Measurements from ENCODE around the gene NR1D1.
A peak's percentile ranks its signal among the peaks of the same experiment; 100 is the strongest.

NR1D1 gene

GRCh38 chr17:40111221-40112128 lies 11.1 kb upstream of the NR1D1 start:
- peak; percentile 53 for DNase-seq (ENCODE audit: low read depth)

DNA sequence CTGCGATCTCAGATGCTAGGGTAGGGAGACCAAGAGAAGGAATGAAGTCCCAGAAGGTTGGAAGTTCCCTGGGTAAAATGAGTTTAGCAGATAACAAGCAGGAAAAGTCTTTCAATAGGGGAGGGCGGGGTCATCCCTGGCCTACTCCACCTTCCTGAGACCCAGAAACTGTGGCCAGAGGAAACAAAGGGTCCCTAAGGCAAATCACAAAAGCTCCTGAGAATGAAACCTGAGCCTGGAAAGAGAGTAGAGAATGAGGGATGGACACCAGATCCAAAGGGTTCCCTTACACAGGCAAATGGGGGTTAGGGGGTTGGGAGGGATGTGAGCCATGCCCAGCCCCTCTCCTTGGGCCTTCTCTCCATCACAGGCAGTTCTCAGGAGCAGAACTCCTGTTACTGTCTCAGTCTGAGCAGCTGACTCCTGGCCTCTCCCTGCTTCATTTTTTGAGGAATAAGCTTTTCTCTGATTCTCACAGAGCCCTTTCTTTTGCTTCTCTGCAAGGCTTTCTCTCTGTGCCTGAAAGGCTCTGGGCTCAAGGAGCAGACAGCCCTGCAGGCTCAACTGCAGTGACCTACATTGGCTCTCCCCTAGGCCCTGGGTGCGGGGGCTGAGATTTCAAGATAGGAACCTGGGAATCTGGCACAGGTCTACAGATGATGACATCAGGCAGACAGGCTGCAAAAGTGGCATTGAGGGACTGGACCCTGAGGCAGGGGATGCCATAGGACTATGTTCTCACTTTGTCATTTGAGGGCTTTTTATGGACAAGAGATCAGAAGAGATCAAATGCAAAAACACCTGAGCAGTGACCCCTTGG lies 9.8 kb upstream of the NR1D1 start:
- no peak for DNase-seq (ENCODE audit: low read depth)

- no peak for DNase-seq (ENCODE audit: low read depth)
These were observed 8.8 kb upstream of the NR1D1 start for GRCh38 chr17:40108970-40109824.

- no peak for DNase-seq (ENCODE audit: low read depth)
These were observed 7.3 kb upstream of the NR1D1 start for GRCh38 chr17:40107522-40108174.

DNA sequence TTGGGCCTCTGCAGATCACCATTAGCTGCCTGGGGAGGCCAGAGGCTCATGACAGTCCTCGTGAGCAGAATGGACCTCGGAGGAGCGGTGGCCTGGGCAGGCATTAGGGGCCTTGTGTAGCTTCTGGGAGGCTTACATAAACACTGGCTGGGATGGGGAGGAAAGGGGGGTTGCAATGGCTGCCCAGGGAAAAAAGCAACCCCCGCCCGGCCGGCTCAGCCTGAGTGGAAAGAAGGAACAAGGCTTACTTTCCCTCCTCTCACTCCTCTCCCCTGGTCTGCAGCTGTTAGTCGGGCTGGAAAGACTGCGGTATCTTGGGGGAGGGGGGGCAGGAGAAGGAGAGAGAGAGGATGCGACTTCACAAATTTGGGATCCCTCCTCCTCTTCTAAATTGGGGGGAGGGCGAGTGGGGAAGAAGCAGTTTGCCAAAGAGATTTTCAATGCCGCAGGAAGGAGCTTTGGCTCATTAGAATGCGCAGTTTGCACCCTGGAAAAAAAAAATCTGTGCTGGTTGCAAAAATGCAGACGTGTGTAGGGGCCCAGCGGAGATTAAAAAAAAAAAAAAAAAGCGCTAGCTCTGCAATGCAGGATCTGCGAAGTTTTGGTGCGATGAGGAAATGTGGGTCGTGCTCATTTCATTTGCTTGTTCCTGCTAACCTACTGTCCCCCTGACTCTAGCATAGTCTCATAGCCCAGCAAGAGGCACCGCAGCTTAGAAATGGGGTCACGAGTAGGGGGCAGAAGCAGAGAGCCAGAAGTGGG lies 6.6 kb upstream of the NR1D1 start:
- DNase-seq (ENCODE audit: low read depth) = no peak

DNA sequence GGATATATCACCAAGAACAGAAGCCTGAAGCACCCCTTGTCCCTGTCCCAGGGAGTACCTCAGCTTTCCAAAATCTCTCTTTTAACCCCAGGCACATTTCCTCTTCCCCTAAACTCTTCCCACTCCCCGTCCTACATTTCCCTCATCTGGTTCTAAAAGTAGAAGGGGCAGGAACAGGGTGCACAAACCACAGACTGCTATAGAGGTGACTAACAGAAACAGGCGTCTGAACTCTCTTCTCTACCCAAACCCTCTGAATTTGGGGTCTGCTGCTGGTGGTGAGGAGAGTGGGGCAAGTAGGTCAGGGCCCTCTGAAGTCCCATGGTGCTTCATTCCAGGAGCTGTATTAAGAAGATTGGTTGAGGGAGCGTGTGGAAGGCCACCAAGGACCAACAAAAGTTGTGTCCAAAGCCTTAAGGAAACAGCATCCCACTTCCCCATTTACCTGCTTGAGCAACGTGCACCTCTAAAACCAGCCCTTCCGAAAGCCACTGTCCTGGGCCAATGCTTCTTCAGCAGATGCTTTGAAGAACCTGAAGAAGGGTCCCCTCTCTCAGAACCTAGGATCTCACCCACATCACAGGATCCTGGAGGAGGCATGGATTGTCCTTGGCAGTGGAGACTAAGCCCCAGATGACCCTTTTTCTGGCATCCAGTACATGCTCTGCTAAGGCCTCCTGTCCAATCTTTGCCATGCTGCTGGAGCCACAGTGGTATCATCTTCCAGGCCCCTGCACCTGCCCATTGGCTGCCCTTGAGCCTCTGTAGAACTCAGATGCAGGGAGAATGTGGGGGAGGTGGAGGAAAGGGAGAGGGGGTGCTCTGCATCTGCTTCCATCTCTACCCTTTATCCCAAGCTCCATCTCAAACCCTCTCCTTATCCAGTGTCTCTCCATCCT lies 5.7 kb upstream of the NR1D1 start:
- no peak for DNase-seq (ENCODE audit: low read depth)

- DNase-seq (ENCODE audit: low read depth) = no peak
These were observed 4.5 kb upstream of the NR1D1 start for GRCh38 chr17:40104594-40105486.

DNA sequence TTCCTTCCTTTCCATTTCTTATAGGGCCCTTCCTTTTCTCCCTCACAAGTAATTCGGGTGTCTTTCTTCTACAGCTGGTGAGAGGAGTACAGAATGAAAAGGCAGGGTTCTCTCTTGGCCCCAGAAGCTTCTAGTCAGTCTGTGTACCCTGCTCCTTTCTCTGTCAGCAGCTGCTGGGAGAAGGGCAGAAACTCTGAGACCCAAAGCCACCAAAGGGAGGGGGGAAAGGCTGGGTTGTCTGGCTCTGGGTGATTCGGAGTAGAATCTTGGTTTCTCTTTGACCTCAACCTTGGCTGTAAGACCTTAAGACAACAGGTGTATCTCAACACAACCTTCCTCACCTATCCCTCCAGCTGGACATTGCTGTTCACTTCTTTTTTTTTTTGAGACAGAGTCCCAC lies 3.3 kb upstream of the NR1D1 start:
- no peak for DNase-seq (ENCODE audit: low read depth)

- DNase-seq (ENCODE audit: low read depth) = no peak
These were observed 2.8 kb upstream of the NR1D1 start for GRCh38 chr17:40103071-40103661.

- no peak for DNase-seq (ENCODE audit: low read depth)
These were observed 1.2 kb upstream of the NR1D1 start for GRCh38 chr17:40101367-40102210.

- DNase-seq (ENCODE audit: low read depth) = peak; percentile 78
These were observed 429 bp upstream of the NR1D1 start for GRCh38 chr17:40100669-40101366.

GRCh38 chr17:40099619-40100418 lies 570 bp downstream of the NR1D1 start:
- DNase-seq (ENCODE audit: low read depth) = no peak

DNA sequence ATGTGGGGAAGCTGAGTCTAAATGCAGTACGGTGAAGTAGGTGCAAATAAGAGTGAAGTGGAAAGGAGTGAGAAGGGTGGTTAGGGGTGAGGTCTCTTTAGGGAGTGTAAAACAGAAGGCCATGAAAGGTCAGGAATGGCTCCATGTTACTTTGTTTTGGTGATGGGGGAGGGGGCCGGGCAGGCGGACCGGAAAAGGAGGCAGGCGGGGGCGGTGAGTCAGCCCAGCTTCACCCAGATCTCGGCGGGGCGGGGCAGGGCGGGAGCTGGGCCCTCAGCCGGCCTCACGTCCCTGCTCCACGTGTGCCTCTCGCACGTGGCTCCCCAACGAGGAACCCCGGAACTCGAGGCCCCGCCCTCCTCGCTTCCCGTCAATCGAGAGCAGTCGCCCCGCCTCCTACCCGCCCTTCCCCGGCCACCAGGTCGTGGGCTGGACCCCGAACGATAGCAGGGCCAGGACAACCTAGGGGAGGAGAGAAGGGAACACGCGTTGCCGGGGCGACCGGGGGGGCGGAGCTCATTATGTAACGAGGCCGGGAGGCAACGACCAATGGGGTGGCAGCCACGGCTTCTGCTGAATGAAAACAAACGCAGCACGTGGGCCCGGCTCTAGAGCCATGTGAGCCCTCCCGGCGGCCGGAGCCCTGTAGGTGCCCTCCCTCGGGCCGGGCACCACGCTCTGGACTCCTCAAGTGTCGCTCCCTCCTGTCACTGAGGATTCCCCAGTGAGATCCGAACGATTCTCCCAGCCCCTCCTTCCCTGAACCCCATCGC lies 1.4 kb downstream of the NR1D1 start:
- DNase-seq (ENCODE audit: low read depth) = peak; percentile 98

DNA sequence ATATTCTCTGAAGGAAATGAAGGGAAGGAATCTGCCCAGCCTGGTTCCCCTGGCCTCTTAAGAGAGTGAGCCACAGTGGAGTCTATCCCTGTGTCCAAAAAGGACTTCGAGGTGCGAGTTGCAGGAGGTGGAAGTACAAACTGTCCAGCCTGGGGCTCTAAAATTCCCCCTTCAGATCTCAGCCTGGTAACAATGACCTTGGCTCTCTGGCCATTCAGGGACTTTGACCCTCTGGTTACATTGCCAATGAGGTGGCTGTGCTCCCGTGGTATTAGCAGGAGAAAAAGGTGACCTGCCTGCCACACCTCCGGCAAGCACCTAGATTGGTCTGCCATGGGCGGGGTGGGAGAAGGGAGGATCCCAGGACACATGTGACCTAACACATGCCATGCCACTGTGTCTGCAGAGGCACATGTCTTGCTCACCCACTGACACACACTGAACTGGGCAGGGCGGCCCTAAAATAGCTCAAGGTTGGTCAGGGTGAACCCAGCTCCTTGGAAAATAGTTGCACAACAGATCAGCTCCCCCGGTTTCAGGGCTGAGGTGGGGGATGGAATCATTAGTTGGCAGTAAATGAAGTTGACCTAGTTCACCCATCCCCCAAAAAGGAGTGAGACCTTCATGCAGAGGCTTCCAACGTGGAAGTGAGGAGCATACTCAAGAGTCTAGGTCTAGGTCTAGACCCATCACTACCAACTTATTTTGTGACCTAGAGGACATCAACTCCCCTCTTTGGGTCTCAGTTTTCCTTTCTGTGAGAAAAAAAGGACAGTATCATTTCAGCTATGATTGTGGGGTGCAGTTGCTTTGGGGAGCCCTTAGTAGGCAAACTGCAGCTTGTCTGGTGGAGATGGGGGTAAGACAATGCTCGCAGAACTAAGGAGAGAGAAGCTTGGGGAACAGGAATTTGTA lies 2.2 kb downstream of the NR1D1 start:
- no peak for DNase-seq (ENCODE audit: low read depth)

Measured in activated T-cell treated with anti-CD3 and anti-CD28 coated beads for 1 hour (primary cell).